Sigmoid colon (tissue), 7 donors: Measurements from ENCODE around the gene ZSCAN22. TPM values are rescaled to one million over a fixed set of nuclear protein-coding genes. Genes with fewer than 3 reads are reported as not detected.

Source experiments
- DNase-seq: peaks from one replicate; pipeline ENCODE4 v3.0.0-alpha.2; 2019
- H3K27ac ChIP-seq, 4 donors: fragments of 200-600 bp; sonication (generic); one replicate each; pipeline ENCODE4 v1.5.1; 2016 to 2019; ENCODE audit warnings: mild to moderate bottlenecking in 1 of 4
- H3K27me3 ChIP-seq, 3 donors: fragments of 200-600 bp; sonication (generic); one replicate each; pipeline ENCODE4 v1.5.1; 2019; ENCODE audit warnings: mild to moderate bottlenecking in 1 of 3
- H3K36me3 ChIP-seq, 4 donors: fragments of 200-600 bp; sonication (generic); one replicate each; pipeline ENCODE4 v1.5.1; 2016 to 2019
- H3K4me1 ChIP-seq, 4 donors: fragments of 200-600 bp; sonication (generic); one replicate each; pipeline ENCODE4 v1.5.1; 2017 to 2019
- H3K4me3 ChIP-seq, 4 donors: fragments of 200-600 bp; sonication (generic); one replicate each; pipeline ENCODE4 v1.5.1; 2017 to 2019; ENCODE audit warnings: mild to moderate bottlenecking in 2 of 4, moderate library complexity in 1 of 4
- H3K9me3 ChIP-seq, 4 donors: fragments of 200-600 bp in 3 of 4; sonication (generic) in 3 of 4; one replicate each; pipeline versions ENCODE4 v1.5.1 to v1.6.1; 2013 to 2019
- EP300 ChIP-seq, 4 donors: sonication (generic); formaldehyde crosslinking; IDR thresholded peaks; one replicate each; pipeline ENCODE4 v1.6.1; 2017; ENCODE audit warnings: antibody characterized with exemption in 4 of 4
- POLR2A ChIP-seq, 2 donors: fragments of 450-650 bp; IDR thresholded peaks; one replicate each; pipeline ENCODE4 v1.6.1; 2016; ENCODE audit warnings: antibody characterized with exemption in 2 of 2, mild to moderate bottlenecking in 2 of 2, moderate library complexity in 2 of 2
- POLR2AphosphoS5 ChIP-seq, 4 donors: sonication (generic); formaldehyde crosslinking; IDR thresholded peaks; one replicate each; pipeline ENCODE4 v1.6.1; 2017; ENCODE audit warnings: antibody characterized with exemption in 4 of 4
- WGBS, 2 donors: extraction: QIAGEN DNeasy Blood & Tissue Kit; methylation state at CpG; one replicate each; pipeline ENCODE4 v1.1.7; 2013; 5-methylcytosine and 5-hydroxymethylcytosine counted together
- intact Hi-C: fragments of 100-400 bp; cut with DNase I; formaldehyde crosslinking; loops from one replicate; pipeline ENCODE4 v1.15.1; 2023
- polyA plus RNA-seq, 3 donors: library from polyadenylated mRNA; stranded (reverse); fragments of 200-250 nt; gene quantifications; one replicate each; pipeline ENCODE4 v1.2.3, GENCODE V29; 2013
- total RNA-seq, 4 donors: library from RNA; depleted of rRNA; stranded (reverse); fragments of >200 nt; gene quantifications; one replicate each; pipeline ENCODE4 v1.1.0, GENCODE V29; 2016
- TF ChIP-seq, protein P1 (sequence below), 4 experiments: fragments of 450-650 bp in 3 of 4; fragments of 200-600 bp in 1 of 4; IDR thresholded peaks; one replicate each; pipeline ENCODE4 v1.5.1; 2016 to 2019; ENCODE audit warnings: antibody characterized with exemption in 4 of 4, mild to moderate bottlenecking in 3 of 4, moderate library complexity in 2 of 4
- donor health status: healthy with polysubstance abuse.
- donor health status: Bipolar disorder and iron deficiency.
- donor health status: healthy.

ZSCAN22 gene
- total and polyA plus RNA-seq, 7 donors: 0.60 to 3.6 (median 1.4) TPM

DNA sequence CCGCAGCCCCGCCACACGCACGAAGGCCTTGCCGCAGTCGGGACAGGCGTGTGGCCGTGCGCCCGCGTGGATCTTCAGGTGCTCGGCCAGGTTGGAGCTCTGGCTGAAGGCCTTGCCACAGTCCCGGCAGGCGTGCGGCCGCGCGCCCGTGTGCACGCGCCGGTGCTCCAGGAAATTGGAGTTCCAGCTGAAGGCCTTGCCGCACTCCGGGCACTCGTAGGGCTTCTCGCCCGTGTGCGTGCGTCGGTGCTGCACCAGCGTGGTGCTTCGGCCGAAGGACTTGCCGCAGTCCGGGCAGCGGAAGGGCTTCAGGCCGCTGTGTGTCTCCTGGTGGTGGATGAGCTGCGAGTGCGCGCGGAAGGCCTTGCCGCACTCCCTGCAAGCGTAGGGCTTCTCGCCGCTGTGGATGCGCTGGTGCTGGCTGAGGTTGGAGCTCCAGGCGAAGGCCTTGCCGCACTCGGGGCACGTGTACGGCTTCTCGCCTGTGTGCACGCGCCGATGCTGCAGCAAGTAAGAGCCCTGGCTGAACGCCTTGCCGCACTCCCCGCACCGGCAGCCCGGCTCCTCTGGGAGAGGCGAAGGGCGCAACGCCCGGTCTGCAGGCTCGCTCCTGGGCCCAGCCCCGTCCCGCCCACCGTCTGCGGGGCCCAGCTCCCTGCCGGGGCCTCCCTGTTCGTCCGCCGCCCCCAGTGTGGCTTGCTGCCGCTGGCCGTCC lies 30.1 kb downstream of the ZSCAN22 start:
- intact Hi-C loops: no loop called here
- Histone ChIP-seq H3K27ac (no peak overlapping the region), H3K4me3 (peak overlapping the region in 3 of 4 donors; percentile 16 to 24 (median 20)), H3K27me3 (peaks cover 23 to 55% (median 53%) of the 10 kb centered on the region in 3 donors), H3K4me1 (peaks cover 0 to 26% (median 13%) of the 10 kb centered on the region in 4 donors), H3K36me3 (no peaks in the 10 kb centered on the region), H3K9me3 (no peaks in the 10 kb centered on the region)
- TF ChIP-seq POLR2AphosphoS5 (IDR thresholded peaks at IDR 0.05) (no peak), EP300 (IDR thresholded peaks at IDR 0.05) (no peak), POLR2A (IDR thresholded peaks at IDR 0.05) (no peak)
- TF ChIP-seq, protein P1, sequence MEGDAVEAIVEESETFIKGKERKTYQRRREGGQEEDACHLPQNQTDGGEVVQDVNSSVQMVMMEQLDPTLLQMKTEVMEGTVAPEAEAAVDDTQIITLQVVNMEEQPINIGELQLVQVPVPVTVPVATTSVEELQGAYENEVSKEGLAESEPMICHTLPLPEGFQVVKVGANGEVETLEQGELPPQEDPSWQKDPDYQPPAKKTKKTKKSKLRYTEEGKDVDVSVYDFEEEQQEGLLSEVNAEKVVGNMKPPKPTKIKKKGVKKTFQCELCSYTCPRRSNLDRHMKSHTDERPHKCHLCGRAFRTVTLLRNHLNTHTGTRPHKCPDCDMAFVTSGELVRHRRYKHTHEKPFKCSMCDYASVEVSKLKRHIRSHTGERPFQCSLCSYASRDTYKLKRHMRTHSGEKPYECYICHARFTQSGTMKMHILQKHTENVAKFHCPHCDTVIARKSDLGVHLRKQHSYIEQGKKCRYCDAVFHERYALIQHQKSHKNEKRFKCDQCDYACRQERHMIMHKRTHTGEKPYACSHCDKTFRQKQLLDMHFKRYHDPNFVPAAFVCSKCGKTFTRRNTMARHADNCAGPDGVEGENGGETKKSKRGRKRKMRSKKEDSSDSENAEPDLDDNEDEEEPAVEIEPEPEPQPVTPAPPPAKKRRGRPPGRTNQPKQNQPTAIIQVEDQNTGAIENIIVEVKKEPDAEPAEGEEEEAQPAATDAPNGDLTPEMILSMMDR (IDR thresholded peaks at IDR 0.05): no peak
- no peak for DNase-seq
- WGBS, 2 donors: 28 to 68% methylated on average over 75 of the region's 75 CpGs

DNA sequence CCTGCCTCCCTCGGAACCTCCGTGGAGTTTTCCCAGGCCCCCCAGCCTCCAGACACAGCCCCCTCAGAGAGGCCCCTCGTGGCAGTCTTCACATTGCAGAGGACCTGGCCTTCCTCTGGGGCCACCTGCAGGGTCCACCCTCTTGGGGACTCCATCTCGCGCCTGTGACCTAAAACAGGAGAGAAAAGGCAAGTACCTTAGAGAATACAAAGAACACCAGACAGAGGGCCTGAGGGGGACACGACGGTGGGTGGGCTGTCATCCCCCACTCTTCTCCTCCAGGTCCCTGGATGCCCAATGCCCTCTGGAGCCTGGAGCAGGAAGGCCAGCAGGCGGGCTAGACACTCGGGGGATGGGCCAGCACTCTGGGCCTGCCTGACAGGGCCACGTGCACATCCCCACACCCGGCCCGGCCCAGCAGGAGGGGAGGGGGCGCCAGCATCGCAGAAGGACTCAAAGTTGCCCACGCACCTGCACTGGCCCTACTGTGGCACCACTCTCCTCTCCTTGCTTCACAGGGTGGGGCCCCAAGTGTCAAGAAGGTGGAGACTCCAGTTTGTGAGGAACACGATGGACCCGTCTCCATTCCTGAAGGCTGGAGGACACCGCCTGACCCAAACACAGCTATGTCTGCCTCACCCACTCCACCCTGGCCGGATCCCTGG lies 30.8 kb downstream of the ZSCAN22 start:
- Histone ChIP-seq H3K27ac (no peak overlapping the region), H3K4me3 (no peak overlapping the region), H3K27me3 (peaks cover 17 to 48% (median 46%) of the 10 kb centered on the region in 3 donors), H3K36me3 (no peaks in the 10 kb centered on the region), H3K9me3 (no peaks in the 10 kb centered on the region), H3K4me1 (peaks cover 0 to 26% (median 13%) of the 10 kb centered on the region in 4 donors)
- TF ChIP-seq, protein P1 (IDR thresholded peaks at IDR 0.05): no peak
- no peak for TF ChIP-seq POLR2AphosphoS5 (IDR thresholded peaks at IDR 0.05)
- TF ChIP-seq EP300 (IDR thresholded peaks at IDR 0.05): no peak
- TF ChIP-seq POLR2A (IDR thresholded peaks at IDR 0.05): no peak
- WGBS, 2 donors: 74 to 86% methylated on average over 19 of the region's 19 CpGs
- no peak for DNase-seq
- intact Hi-C loops: no loop called here

GRCh38 chr19:58361900-58362271 lies 35.1 kb downstream of the ZSCAN22 start:
- Histone ChIP-seq H3K27me3 (peaks cover under 1 to 10% (median 9%) of the 10 kb centered on the region in 3 donors), H3K36me3 (no peaks in the 10 kb centered on the region), H3K4me1 (peaks cover 0 to 13% (median 3%) of the 10 kb centered on the region in 4 donors), H3K4me3 (peak overlapping the region; percentile 69 to 78 (median 72)), H3K9me3 (no peaks in the 10 kb centered on the region), H3K27ac (peak overlapping the region; percentile 87 to 96 (median 93))
- DNase-seq: no peak
- intact Hi-C loops: loop anchor here (1.0 to 2.0 kb wide), 4 partner anchors 19 to 79 kb away; partner anchors contain the start of genes ZNF132 and ZNF837
- WGBS, 2 donors: 5 to 11% methylated on average over 28 of the region's 28 CpGs
- TF ChIP-seq EP300 (IDR thresholded peaks at IDR 0.05) (no peak), POLR2A (IDR thresholded peaks at IDR 0.05) (no peak)
- TF ChIP-seq, protein P1 (IDR thresholded peaks at IDR 0.05): no peak

DNA sequence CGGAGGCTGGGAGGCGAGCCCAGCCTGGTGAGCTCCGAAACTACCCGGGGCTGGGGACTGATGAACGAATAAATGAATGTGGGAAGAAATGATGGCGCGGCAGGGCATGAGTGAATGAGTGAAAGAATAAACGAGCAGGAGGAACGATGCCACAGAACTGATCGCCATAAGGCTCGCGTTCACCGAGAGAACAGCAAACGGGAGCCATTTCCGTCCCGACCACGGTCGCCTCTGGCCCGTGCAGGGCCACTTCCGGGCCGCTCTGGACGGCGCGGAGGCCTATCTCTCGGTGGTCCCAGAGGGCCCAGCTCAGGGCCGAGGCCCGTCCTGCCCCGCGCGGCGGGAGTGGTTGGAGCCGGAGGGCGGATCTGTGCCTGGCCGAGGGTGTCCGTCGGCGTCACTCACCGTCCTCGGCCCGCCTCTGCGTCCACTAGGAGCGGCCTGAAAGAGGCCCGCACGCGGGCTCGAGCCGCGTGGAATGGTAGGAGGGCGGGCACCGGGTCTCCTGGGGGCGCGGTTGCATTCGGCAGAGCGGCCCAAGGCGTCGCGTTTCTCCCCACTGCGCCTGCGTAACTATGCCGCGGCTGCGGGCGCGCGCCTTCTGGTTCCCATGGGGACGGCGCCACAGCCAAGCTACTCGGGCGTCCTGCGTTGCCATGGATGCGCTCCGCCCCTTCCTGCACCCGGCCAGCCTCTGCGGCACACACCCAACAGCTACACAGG lies 35.6 kb downstream of the ZSCAN22 start, which contains the start of gene ZNF497:
Gene ZNF497 (minus strand): TSS at position 480 of the 723 bp plus-strand sequence. CDS start 5,116 bp downstream, outside the sequence.
- Histone ChIP-seq H3K27ac (peak within 1 kb of the TSS; percentile 87 to 96 (median 93)), H3K4me1 (peaks cover 0 to 9% (median 3%) of the 10 kb centered on the region in 4 donors), H3K27me3 (peaks cover 0 to 10% (median 9%) of the 10 kb centered on the region in 3 donors), H3K9me3 (no peaks in the 10 kb centered on the region), H3K36me3 (no peaks in the 10 kb centered on the region), H3K4me3 (peak within 1 kb of the TSS; percentile 69 to 78 (median 72))
- intact Hi-C loops: loop anchor here (1.0 to 2.0 kb wide), 4 partner anchors 18 to 78 kb away; partner anchors contain the start of genes ZNF132 and ZNF837
- 0% methylated on average over 74 of the region's 74 CpGs for WGBS, 2 donors
- TF ChIP-seq EP300 (IDR thresholded peaks at IDR 0.05) (peak in 1 of 4 donors; percentile 41), POLR2AphosphoS5 (IDR thresholded peaks at IDR 0.05) (peak; percentile 60 to 91 (median 80)), POLR2A (IDR thresholded peaks at IDR 0.05) (peak; percentile 52 to 68)
- TF ChIP-seq, protein P1 (IDR thresholded peaks at IDR 0.05): peak in 1 of 4 experiments; percentile 8
- peak; percentile 98 for DNase-seq
